K562 (cell line): ENCODE results near the gene P2RX2. TPM values are rescaled to one million over a fixed set of nuclear protein-coding genes. Genes with fewer than 3 reads are reported as not detected.
A peak's percentile ranks its signal among the peaks of the same experiment; 100 is the strongest.

Experiments
- ATAC-seq: fragments of 200-7000 bp; cut with Tn5 transposase; 3 replicates; pipeline ENCODE4 v1.9.1; 2020; ENCODE audit warnings: moderate library complexity
- BruUV-seq: library from RNA; stranded (reverse); fragments of 400-500 nt; replicated peaks from 2 replicates; lab custom pipeline; 2021; lab: Mats Ljungman, UMichigan
- CTCF ChIA-PET: fragments of 300-600 bp; formaldehyde crosslinking; extraction: SDS; loops from one replicate; lab custom pipeline; 2021; ENCODE audit warnings: low intra/inter-chr PET ratio; lab: Yijun Ruan, JAX
- POLR2A ChIA-PET: fragments of 300-600, 350-650 bp; sonication (Branson Sonifier 250); formaldehyde crosslinking; extraction: SDS; loops from one replicate; lab custom pipeline; 2021; ENCODE audit warnings: antibody characterized with exemption, inconsistent platforms; lab: Yijun Ruan, JAX
- DNase-seq, 4 experiments: peaks; one replicate each; pipeline versions ENCODE4 v3.0.0 to v3.0.0-alpha.2; 2011 to 2018; ENCODE audit warnings: low spot score in 3 of 4, mixed read lengths in 3 of 4; ENCODE audit errors: extremely low read depth in 1 of 4
- FAIRE-seq: peaks from 2 replicates; lab custom pipeline; 2011; peaks lifted over from hg19 to GRCh38; lab: Jason Lieb, UNC
- H2AFZ ChIP-seq: 2 replicates; pipeline ENCODE4 v1.6.0; 2011; ENCODE audit warnings: low read depth, low read length, control low read depth, inconsistent platforms
- H3K27ac ChIP-seq: fragments of 200-600 bp; 3 replicates; pipeline ENCODE4 v1.8.0; 2011; ENCODE audit warnings: low read depth, mild to moderate bottlenecking, control low read depth, inconsistent platforms, low read length, moderate library complexity, mixed read lengths; ENCODE audit errors: extremely low read depth
- H3K27me3 ChIP-seq, 2 experiments: fragments of 300-600 bp in 1 of 2; 2 replicates in 1 of 2; 3 replicates in 1 of 2; pipeline versions ENCODE4 v1.6.0 to v1.8.0; 2011; ENCODE audit warnings: inconsistent platforms in 2 of 2, low read length in 2 of 2, mild to moderate bottlenecking in 1 of 2, mixed read lengths in 1 of 2, moderate library complexity in 1 of 2; ENCODE audit not compliant: control insufficient read depth in 2 of 2, insufficient read depth in 2 of 2
- H3K36me3 ChIP-seq: fragments of 300-600 bp; 3 replicates; pipeline ENCODE4 v1.8.0; 2011; ENCODE audit warnings: mild to moderate bottlenecking, low read length, inconsistent platforms; ENCODE audit not compliant: control insufficient read depth, insufficient read depth
- H3K4me1 ChIP-seq, 2 experiments: fragments of 200-600 bp in 1 of 2; replicated peaks in 1 of 2; 2 replicates in 1 of 2; 3 replicates in 1 of 2; pipeline versions ENCODE4 v1.5.1 to v1.8.0; 2011; ENCODE audit warnings: inconsistent platforms in 2 of 2, low read length in 2 of 2, mild to moderate bottlenecking in 1 of 2, mixed read lengths in 1 of 2, moderate library complexity in 1 of 2; ENCODE audit not compliant: control insufficient read depth in 2 of 2, insufficient read depth in 2 of 2
- H3K4me2 ChIP-seq: 2 replicates; pipeline ENCODE4 v1.6.1; 2011; ENCODE audit warnings: low read length, control low read depth, inconsistent platforms, mixed read lengths; ENCODE audit not compliant: insufficient read depth
- H3K4me3 ChIP-seq: fragments of 200-600 bp; sonication (generic), shearing (Covaris generic); 2 replicates; pipeline ENCODE4 v1.5.1; 2016; ENCODE audit warnings: control low read depth, inconsistent platforms
- H3K79me2 ChIP-seq: fragments of 200-600 bp; 3 replicates; pipeline ENCODE4 v1.8.0; 2011; ENCODE audit warnings: low read length, inconsistent platforms; ENCODE audit not compliant: control insufficient read depth, insufficient read depth
- H3K9ac ChIP-seq, 2 experiments: 2 replicates each; pipeline versions ENCODE4 v1.6.0 to v1.6.1; 2011; ENCODE audit warnings: low read depth in 2 of 2, low read length in 2 of 2, control low read depth in 1 of 2, inconsistent platforms in 1 of 2, mild to moderate bottlenecking in 1 of 2, mixed read lengths in 1 of 2; ENCODE audit not compliant: insufficient read depth in 1 of 2
- H3K9me1 ChIP-seq: one replicate; pipeline ENCODE4 v1.6.0; 2011; ENCODE audit warnings: inconsistent platforms, mild to moderate bottlenecking, low read length, moderate library complexity; ENCODE audit not compliant: control insufficient read depth, insufficient read depth
- H3K9me3 ChIP-seq: replicated peaks from 2 replicates; pipeline ENCODE4 v1.5.1; 2011; ENCODE audit warnings: low read depth, low read length, inconsistent platforms; ENCODE audit not compliant: control insufficient read depth, insufficient read depth
- H4K20me1 ChIP-seq: replicated peaks from 2 replicates; pipeline ENCODE4 v1.6.1; 2011; ENCODE audit warnings: low read length, inconsistent platforms, mixed read lengths; ENCODE audit not compliant: control insufficient read depth, insufficient read depth
- ARHGAP35 ChIP-seq: fragments of 450-650 bp; IDR thresholded peaks from 2 replicates; pipeline ENCODE4 v1.6.1; 2018; ENCODE audit not compliant: partially characterized antibody
- ATF7 ChIP-seq: fragments of 450-650 bp; IDR thresholded peaks from 2 replicates; pipeline ENCODE4 v1.7.1; 2014; ENCODE audit warnings: mild to moderate bottlenecking, moderate library complexity
- BMI1 ChIP-seq: fragments of 150-350 bp; IDR thresholded peaks from 2 replicates; pipeline ENCODE4 v1.6.1; 2014; ENCODE audit warnings: low read length
- JUNB ChIP-seq: fragments of 450-650 bp; formaldehyde crosslinking; conservative IDR thresholded peaks from 2 replicates; pipeline ENCODE4 v1.4.0; 2020; ENCODE audit warnings: mild to moderate bottlenecking
- NUFIP1 ChIP-seq: fragments of 450-650 bp; IDR thresholded peaks from 2 replicates; pipeline ENCODE4 v1.6.1; 2018; ENCODE audit not compliant: partially characterized antibody
- PKNOX1 ChIP-seq: fragments of 450-650 bp; IDR thresholded peaks from 2 replicates; pipeline ENCODE4 v1.6.1; 2016
- RAD21 ChIP-seq, 2 experiments: fragments of 250-450 bp in 1 of 2; fragments of 450-650 bp in 1 of 2; sonication (Bioruptor Pico) in 1 of 2; formaldehyde crosslinking in 1 of 2; IDR thresholded peaks in 1 of 2; conservative IDR thresholded peaks in 1 of 2; 2 replicates each; pipeline versions ENCODE4 v1.4.0 to v1.8.0; 2020 to 2022; ENCODE audit warnings: mild to moderate bottlenecking in 2 of 2, moderate library complexity in 1 of 2
- RUNX1 ChIP-seq: sonication (generic); IDR thresholded peaks from 2 replicates; pipeline ENCODE4 v1.6.1; 2016; ENCODE audit warnings: antibody characterized with exemption, low read depth
- SREBF2 ChIP-seq: sonication (generic); formaldehyde crosslinking; IDR thresholded peaks from 2 replicates; pipeline ENCODE4 v1.4.0; 2020; ENCODE audit warnings: mild to moderate bottlenecking, missing genetic modification reagents
- SUPT5H ChIP-seq: fragments of 450-650 bp; IDR thresholded peaks from 2 replicates; pipeline ENCODE4 v1.6.1; 2016
- WGBS: fragments of 100-300 bp; shearing (Covaris generic); methylation state at CpG from one replicate; pipeline ENCODE4 v1.1.6; 2016; ENCODE audit warnings: low coverage, mixed read lengths; ENCODE audit not compliant: insufficient coverage; ENCODE audit errors: missing lambda C conversion rate; 5-methylcytosine and 5-hydroxymethylcytosine counted together
- in situ Hi-C: fragments of 300-500 bp; cut with MboI; formaldehyde crosslinking; loops from 4 replicates; pipeline ENCODE4 v1.15.0; 2018; ENCODE audit warnings: inconsistent platforms, mixed read lengths
- intact Hi-C: fragments of 100-400 bp; cut with micrococcal nuclease; formaldehyde crosslinking; loops from 2 replicates; pipeline ENCODE4 v1.14.2; 2022
- polyA plus RNA-seq, 8 experiments: library from polyadenylated mRNA; depleted of rRNA in 4 of 8; stranded (reverse) in 5 of 8; unstranded in 3 of 8; fragments of >200 nt; fragmentation: Nextera tagmentation in 2 of 8; fragmentation: Illumina TruSeq in 1 of 8; extraction: Ambion mirVana in 2 of 8; extraction: Trizol in 1 of 8; gene quantifications; 2 replicates each; pipeline versions ENCODE4 v1.2.1 to v1.2.3, GENCODE V29; 2011 to 2014; ENCODE audit warnings: inconsistent platforms in 1 of 8, missing spikeins in 1 of 8
- total RNA-seq, 7 experiments: library from RNA; depleted of rRNA in 6 of 7; stranded (reverse); fragments of >200 nt in 6 of 7; fragmentation: Illumina TruSeq in 2 of 7; extraction: Trizol in 2 of 7; gene quantifications; 2 replicates each; pipeline versions ENCODE4 v1.2.1 to v1.2.3, GENCODE V29; 2011 to 2021; ENCODE audit warnings: low replicate concordance in 1 of 7
- TF ChIP-seq, protein P1 (sequence below), 3 experiments: IDR thresholded peaks in 2 of 3; conservative IDR thresholded peaks in 1 of 3; 2 replicates each; pipeline ENCODE4 v1.5.1; 2011 to 2012; ENCODE audit warnings: low read length in 3 of 3, mild to moderate bottlenecking in 3 of 3, control low read depth in 2 of 3, improper control_type of control experiment in 1 of 3, inconsistent platforms in 1 of 3, low read depth in 1 of 3, mixed read lengths in 1 of 3, moderate library complexity in 1 of 3; ENCODE audit not compliant: insufficient read depth in 2 of 3

Gene P2RX2
- total and polyA plus RNA-seq, 9 of the 15 experiments (the other 6 are each of a cell fraction or from before 2014, with no cell fraction given): not detected

DNA sequence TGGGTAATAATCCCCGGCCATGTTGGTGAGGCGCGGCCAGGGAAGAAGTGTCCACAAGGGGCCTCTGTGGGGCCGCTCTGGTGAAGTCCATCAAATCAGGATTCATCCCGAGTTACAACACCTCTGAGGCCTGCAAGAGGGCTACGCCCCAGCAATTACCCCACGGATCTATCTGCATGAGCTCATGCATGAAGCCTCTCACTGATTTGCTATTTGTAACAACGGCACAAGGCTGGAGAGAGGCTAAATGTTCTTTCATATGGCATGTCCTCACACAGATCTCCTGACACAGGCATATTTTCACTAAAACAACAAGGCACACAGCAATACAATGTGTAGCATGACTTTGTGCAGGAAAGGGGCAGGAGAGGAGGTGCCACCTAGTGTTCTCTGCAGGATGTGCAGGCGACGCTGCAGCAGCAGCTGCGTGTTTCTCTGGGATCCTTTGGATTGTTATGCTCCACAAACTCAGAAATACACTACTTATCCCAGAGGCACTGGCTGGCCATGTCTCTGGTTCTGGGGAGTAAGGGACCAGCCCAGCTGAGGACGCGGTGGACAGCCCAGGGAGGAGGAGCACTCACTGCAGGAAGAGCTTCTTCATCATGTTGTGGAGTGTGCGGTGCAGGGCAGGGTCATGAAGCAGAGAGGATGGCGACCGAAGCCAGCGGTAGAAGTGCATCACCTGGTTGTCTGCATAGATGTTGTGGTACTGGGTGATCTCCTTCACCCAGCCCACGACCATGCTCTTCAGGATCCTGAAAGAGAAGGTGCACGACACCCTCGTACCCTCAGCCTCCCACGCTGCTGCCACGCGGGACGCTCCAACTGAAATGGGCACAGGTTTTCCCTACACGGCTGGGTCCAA, 20.2 kb downstream of the P2RX2 start:
- Histone ChIP-seq H3K9ac (no peak overlapping the region), H3K4me1 (peaks cover 0 to 7% of the 10 kb centered on the region in 2 experiments; a peak in 2 of 5 replicates), H3K79me2 (no peaks in the 10 kb centered on the region; the same call in 2 of the 3 replicates), H3K27ac (no peak overlapping the region), H4K20me1 (peaks cover 10% of the 10 kb centered on the region; the same call in 1 of the 2 replicates), H3K36me3 (peaks cover 98% of the 10 kb centered on the region), H3K4me3 (no peak overlapping the region), H3K9me3 (no peaks in the 10 kb centered on the region), H2AFZ (no peak overlapping the region), H3K9me1 (peaks cover 3% of the 10 kb centered on the region), H3K27me3 (no peaks in the 10 kb centered on the region), H3K4me2 (no peak overlapping the region)
- in situ Hi-C loops: no loop called here
- WGBS: 88% methylated on average over 25 of the region's 25 CpGs
- ChIA-PET POLR2A (interaction anchor here (0.6 to 1.0 kb wide), 4 partner anchors 13 to 44 kb away, joined by 3 read pairs; no protein-coding TSS in a partner anchor), CTCF (no interaction called here)
- DNase-seq: peak in 2 of 4 experiments; percentile 38 to 46
- ATAC-seq: peak; percentile 77
- FAIRE-seq: peak; percentile 87
- intact Hi-C loops: no loop called here
- BruUV-seq: no TSS peak
- TF ChIP-seq ATF7 (no peak), PKNOX1 (no peak), JUNB (CRISPR knock-in tag) (no peak), SREBF2 (CRISPR knock-in tag) (no peak), ARHGAP35 (no peak), RUNX1 (no peak), BMI1 (no peak), RAD21 (CRISPR knock-in tag; conservative IDR thresholded peaks at IDR 0.05 in 1 of 2, IDR thresholded peaks at IDR 0.05 in 1 of 2) (peak in 1 of 2 experiments; percentile 43; a peak in 2 of 4 replicates), NUFIP1 (no peak), SUPT5H (0 out of 2 replicates have a peak, but pooled peaks have one; percentile 22)
- TF ChIP-seq, protein P1, sequence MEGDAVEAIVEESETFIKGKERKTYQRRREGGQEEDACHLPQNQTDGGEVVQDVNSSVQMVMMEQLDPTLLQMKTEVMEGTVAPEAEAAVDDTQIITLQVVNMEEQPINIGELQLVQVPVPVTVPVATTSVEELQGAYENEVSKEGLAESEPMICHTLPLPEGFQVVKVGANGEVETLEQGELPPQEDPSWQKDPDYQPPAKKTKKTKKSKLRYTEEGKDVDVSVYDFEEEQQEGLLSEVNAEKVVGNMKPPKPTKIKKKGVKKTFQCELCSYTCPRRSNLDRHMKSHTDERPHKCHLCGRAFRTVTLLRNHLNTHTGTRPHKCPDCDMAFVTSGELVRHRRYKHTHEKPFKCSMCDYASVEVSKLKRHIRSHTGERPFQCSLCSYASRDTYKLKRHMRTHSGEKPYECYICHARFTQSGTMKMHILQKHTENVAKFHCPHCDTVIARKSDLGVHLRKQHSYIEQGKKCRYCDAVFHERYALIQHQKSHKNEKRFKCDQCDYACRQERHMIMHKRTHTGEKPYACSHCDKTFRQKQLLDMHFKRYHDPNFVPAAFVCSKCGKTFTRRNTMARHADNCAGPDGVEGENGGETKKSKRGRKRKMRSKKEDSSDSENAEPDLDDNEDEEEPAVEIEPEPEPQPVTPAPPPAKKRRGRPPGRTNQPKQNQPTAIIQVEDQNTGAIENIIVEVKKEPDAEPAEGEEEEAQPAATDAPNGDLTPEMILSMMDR (IDR thresholded peaks at IDR 0.05 in 2 of 3, conservative IDR thresholded peaks at IDR 0.05 in 1 of 3; ENCODE audit: insufficient read depth in 2 of 3, low read depth in 1 of 3, low read length in 3 of 3): peak; percentile 54 to 81 (median 57)
